ENCODE data around the gene LRPAP1.
"Not testable (repeated sequence)": the region's sequence is repeated elsewhere in the genome, so short reads cannot be mapped to it uniquely, and the experiment has no call there.

LRPAP1 gene

DNA sequence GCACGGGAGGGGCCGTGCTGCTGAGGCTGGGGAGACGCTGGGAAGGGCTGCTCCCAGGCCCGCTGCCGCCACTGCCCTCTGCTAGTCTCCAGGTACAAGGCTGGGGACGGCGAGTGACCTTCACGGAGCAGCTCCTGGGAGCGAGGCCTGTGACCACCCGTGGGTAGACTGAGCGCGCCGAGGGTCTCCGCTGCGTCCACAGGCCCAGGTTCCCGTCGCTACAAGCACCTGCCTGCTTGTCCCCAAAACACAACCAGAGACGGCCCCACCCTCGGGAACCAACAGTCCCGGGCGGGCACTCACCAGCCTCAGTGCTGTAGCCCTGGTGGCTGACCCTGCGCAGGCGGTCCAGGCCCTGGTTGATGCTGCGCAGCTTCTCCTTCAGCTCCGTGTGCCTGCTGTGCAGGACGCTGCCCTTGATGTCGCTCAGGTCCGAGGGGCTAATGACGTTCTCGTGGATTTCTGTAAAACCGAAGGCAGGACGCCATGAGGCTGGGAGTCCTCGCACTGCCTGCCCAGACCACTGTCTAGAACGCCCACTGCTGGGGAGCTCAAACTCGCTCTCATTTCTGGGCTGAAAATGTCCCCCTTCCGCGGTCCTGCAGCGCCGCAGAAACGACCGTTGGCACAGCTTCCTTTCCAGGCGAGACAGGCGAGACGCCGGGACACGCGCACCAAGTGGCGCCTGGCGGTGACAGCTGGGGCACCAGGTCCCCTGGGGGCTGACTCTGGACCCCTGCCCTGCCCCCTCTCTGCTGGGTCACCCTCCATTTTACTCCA is 14.3 kb downstream of the LRPAP1 start:
- DNase-seq, result no peak

DNA sequence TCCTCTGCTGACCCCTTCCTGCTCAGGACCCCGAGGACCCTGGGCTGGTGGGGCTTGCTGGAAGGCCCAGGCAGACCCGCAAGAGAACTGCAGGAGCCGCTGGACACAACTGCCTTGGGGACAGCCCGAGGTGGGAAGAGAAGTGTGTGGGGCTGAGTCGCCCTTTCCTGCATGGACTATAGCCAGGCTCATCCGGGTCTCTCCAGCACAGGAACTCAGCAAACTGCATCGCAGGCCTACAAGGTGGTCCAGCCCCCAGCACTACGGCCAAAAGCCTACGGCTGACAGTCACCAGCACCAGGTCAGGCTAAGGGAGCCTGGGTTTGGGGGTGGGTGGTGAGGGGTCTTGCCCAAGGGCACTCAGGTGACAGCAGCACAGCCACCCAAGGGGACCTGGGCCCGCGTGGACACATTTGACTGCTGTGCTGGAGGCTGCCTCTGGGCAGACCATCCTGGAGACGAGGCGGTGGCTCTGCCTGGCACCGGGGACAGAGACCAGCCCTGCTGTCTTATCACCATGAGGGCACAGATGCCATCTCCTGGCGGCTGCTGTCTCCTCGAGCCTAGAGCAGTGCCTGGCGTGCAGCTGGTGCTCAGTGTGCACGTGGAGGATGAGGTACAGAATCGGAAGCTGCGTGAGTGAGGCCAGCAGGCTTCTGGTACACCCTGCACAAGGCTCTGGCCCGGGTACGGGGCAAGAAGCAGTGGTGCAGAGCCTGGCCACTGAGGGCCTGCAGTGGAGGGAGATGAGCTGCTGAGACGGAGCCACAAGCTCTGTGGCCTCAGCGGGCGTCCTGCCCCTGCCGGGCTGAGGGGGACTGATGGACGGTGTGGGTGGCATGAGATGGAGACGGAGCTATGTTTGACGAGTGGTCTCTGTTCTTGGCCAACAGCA is 15.1 kb downstream of the LRPAP1 start:
- no peak for DNase-seq

DNA sequence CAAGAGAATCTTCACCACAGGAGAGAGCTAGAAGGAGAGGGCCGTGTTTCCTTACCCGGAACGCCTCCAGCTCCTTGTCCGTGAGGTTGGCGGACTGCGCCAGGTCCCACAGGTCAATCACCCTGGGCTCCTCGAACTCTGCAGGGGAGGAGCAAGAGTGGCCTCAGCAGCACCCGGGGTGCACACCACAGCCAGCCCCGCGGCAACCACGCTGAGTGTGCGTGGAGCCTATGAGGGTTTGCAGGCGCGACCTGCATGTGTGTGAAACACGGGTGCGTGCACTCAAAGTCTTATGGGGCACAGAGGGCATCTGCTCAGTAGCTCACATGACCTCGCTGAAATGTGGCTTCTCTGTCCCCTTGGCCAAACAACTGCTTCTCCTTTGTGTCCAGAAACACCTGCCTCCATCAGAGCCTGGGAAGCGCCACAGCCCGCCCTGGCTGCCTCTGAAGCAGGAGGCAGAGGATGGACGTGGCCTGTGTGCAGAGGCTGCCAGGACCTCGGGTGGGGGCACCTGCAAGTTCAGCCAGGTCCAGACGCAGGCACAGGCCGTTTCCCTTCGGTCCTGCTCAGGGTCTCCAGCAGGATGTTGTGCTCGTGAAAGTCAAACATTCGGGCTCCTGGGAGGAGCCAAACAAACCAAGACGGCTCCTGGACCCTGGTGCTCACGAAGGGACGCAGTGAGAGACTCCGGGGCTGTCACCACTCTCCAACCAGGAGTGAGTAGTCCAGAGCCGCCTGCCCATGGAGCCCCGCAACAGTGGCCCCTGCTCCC is 16.0 kb downstream of the LRPAP1 start:
- no peak for DNase-seq

DNA sequence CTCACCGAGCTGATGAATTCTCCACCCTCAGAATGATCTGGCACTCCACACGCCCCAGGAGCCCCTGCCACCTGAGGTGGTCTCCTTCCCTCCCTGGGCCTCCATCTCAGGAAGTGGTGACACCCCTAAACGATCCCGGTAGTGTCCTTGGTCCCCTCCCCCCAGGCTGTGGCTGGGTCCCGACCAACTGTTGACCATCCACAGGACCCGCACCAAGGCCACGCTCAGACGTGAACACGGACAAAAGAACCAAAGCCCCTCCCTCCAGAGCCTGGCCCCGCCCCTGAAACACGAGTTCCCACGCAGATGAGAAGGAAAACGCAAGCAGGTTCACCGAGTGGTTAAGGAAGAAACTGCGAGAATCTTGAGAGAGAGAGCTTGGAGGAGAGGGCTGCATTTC is 16.6 kb downstream of the LRPAP1 start:
- DNase-seq, result no peak

DNA sequence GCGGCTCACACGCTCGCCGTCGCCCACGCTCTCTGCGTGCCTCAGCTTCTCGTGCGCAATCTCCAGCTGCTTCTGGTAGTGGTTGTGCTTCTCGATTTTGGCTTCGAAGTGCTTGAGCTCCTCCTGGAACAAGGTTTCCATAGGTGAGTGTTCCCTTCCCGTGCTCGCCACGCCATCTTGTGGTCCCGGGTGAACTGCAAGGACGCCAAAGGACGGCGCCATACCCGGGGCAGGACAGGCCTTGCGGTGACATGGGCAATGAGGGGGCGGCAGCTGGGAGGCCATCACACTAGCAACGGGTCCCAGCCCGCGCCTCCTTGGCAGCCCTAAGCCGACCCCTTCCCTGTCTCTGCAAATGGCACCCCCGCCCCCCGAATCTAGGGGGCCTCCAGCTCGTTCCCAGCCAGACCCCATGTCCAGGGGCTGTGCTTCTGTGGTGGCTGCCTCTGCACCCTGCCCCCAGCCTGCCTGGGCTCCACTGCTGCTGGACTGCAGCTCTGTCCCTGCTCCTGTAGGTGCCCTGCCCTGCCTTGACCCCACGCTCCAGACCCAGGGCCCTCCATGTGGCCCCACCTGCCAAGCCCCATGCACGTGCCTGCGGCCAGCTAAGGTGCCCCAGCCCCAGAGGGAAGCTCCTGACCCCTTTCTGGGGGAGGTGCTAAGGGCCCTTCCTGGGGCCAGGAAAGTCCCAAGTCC is 17.3 kb downstream of the LRPAP1 start:
- no peak for DNase-seq

DNA sequence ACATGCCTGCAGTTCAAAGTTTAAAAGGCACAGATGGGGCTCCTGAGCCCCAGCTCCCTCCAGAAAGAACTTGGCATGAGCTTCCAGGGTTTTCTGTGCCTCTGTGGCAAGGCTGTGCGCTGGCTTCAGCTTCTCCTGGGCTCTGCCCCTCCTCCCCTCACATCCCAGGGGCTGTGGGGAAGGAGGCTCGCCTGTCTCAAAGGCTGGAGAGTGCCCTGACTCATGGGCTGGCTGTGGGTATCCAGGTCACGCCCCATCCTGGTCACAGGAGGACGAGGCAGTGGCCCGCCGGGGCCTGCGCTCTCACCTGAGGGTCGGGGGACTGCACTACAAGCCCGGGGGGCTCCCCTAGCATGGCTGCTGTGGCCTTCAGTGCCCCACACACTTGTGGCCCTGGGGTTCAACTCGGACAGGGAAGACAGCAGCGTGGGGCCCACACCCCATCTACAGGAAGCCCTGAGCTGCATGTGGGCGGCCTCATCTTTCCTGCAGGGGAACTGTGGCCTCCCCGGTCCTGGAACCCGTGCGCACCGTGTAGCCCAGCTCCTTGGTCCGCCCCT is 17.9 kb downstream of the LRPAP1 start:
- no peak for DNase-seq

DNA sequence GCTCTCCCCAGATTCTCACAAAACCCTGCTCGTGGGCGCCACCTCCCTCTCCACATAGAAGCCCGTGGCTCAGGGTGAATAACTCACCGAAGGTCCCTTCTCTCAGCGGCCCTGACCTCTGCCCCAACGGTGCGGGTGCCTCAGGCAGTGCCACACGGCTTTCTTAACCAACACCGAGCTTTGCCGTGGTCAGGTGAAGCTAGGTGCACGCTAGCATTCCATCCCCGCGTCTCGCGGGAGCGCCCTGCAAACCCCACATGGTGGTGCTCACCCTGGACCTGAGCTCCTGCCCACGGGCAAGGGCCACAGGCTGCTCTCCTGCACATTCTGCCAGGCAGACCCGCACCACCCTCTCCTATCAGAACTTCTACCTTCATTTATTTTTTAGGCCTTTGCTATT is 18.4 kb downstream of the LRPAP1 start:
- DNase-seq, result no peak

DNA sequence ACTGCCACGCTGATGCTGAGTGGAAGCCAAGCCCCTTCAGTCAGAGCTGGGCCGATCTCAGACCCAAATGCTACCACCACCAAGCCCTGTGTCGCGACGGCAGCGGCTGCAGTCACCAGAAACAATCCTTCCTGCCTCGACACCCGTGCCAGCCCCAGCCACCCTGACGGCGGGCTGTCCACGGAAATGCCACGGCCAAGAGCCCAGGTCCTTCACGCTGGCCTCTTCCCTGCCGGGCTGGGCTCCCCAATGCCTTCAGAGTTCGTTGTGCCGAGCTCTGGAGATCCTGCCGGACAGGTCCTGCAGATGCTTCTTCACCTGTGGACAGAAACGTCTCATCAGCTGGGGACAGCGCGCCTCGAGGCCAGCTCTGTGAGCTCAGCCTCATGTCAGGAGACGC is 19.5 kb downstream of the LRPAP1 start:
- no peak for DNase-seq

DNA sequence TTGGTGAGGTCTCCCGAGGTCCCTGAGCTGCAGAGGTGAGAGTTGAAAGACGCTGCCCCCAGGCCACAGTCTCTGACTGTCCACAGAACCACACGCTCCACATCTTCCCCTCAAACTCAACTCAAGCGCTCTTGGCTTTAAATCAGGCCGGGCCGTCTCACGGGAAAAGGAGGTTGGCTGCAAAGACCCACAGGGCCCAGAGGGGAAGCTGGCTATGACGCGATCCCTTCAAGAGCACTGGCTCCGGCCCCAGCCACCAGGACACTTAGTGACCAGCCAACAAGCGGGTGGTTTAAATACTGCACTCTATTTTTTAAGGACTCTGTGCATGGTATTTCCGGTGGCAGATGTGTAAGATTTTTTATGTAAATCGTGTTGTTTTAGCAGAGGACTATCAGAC is 19.9 kb downstream of the LRPAP1 start:
- DNase-seq, result no peak

DNA sequence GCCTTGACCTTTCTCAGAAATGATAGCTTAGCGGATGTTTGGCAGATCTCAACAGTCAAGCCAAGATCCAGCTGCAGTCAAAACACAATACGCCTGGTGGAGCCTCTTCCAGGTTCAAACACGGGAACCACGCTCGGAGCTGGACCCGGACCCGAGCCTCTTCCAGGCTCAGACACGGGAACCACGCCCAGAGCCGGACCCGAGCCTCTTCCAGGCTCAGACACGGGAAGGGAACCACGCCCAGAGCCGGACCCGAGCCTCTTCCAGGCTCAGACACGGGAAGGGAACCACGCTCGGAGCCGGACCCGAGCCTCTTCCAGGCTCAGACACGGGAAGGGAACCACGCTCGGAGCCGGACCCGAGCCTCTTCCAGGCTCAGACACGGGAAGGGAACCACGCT is 20.6 kb downstream of the LRPAP1 start:
- not testable (repeated sequence) for DNase-seq

DNA sequence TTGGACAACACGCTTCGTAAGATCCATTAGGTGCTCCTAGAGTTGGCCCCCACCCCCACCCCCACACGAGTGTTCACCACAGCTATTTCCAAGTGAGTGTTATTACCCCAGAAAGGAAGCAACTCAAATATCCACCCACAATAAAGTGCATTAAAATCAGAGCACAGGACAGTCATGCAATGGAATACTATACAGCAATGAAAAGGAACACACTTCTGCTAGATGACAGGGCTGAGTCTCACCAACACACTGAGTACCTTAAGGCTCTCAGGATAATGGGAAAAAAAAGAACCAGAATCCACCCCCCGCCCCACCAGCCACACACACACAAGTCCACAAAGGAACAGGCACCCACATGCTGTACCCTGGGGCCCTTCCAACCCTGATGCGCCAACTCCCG is 21.0 kb downstream of the LRPAP1 start:
- DNase-seq, result no peak

DNA sequence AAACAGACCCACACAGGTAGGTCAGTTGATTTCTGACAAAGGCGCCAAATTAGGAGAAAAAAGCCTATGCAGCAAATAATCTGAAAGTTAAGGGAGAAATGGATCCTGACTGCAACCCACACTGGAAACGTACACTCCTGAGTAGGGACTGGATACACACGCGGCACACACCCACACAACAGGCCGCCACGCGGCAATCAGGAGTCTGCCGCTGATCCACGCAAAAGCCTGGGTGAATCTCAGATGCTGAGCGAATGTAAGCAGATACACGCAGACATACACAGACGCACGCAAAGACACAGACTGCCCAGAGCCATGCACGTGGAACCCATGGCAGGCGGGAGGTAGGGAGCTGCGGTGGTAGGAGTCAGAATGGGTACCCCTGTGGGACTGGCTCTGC is 21.7 kb downstream of the LRPAP1 start:
- DNase-seq, result no peak

DNA sequence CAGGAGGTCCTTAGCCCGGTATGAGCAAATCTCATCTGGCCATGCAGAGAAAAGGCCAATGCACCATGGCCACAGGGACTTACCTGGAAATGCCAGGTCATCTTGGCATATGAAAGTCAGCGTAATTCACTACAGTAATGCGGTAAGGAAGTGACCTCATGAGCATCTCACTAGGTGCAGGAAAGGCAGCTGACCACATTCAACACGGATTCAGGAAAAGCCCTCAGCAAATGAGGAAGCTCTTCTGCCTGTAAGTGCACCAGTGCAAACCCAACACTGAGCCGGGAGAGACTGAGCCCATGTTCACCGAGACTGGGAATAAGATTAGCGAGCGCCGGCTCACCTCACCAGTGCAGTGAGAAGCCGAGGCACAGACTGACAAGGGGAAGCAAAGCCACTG is 23.7 kb downstream of the LRPAP1 start:
- no peak for DNase-seq

DNA sequence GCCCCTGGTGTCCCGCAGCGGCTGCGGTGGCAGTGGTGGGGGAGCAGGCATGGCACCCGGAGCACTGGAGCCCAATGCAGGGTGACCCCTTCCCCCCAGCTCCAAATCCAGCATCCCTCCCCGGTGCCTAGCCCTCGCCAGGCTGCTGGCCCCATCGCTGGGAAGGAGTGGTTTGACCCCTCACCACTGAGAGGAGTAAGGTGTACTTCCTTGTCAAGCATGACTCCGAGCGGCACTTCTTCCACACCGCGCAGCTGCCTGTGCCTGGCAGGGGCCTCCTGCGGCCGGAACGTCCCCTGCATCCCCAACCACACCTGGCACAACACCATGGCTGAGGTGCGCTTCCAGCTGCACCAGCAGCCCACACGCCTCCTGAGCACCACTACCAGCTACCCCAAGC is 27.0 kb downstream of the LRPAP1 start:
- no peak for DNase-seq

DNA sequence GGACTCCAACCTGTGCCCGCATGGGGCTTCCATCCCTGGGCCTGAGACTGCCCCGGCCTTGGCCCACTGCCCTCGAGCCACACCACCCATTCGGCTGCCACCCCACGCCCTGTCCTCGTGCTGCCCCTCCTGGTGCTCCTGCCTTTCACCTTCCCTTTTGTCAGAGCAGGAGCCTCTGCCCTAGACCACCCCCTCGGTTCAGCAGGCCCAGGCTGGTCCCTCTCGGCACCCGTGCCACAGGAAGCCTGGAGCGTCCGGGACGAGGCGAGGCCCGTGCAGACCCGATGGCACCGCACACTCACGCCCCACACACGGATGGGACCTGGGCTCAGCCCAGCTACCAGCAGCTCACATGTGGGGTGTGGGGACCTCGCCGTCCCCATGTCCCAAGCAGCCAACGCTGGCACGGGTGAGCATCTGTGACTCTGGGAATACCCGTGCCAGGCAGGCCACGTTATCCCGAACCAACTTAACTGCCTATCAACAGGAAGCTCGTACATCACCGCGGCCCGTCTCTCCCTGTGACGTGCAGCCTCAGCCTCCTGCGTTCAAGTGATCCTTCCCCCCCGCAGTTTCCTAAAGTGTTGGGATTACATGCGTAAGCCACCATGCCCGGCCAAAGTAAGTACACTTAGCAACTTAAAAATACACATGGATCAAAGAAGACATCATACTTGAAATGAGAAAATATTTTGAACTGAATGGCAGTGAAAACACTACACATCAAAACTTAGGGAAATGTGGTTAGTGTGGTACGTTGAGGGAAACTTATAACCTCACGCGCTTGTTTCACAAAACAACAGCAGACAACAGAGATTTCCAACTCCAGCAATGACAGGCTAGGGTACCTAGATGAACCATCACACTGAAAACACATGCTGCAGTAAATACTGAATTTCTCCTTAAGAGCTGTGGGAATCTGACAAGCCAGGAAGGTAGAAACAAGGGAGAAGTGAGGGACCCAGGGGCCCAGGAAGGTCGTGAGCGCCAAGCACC is 29.0 kb downstream of the LRPAP1 start:
- no peak for DNase-seq

DNA sequence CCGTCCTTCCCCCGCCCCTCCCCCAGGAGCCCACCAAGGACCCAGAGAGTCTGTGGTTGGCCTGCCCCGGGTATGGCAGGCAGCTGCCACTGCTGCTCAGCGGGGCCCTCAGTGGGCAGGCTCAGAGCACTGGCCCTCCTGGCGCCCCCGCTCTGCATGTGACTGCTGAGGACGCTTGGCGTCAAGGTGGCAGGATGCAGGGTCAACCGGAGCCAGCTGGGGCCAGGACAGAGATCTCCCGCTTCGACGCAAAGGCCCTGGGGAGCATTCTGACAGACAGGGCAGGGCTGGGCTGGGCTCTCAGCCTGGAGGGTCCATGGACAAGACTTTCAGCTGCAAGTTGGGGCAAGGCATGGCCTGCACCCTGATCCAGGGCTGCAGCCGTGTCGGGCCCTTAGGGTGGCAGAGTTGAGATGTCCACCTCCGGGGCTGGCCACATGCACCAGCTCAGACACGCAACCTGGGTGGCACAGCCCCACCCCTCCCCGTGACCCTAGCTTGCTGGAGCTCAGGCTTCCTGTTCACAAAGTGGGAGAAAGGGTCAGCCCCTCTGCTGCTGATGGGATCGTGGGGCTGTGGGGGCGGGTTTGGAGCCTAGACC is 30.3 kb downstream of the LRPAP1 start:
- DNase-seq, result no peak

DNA sequence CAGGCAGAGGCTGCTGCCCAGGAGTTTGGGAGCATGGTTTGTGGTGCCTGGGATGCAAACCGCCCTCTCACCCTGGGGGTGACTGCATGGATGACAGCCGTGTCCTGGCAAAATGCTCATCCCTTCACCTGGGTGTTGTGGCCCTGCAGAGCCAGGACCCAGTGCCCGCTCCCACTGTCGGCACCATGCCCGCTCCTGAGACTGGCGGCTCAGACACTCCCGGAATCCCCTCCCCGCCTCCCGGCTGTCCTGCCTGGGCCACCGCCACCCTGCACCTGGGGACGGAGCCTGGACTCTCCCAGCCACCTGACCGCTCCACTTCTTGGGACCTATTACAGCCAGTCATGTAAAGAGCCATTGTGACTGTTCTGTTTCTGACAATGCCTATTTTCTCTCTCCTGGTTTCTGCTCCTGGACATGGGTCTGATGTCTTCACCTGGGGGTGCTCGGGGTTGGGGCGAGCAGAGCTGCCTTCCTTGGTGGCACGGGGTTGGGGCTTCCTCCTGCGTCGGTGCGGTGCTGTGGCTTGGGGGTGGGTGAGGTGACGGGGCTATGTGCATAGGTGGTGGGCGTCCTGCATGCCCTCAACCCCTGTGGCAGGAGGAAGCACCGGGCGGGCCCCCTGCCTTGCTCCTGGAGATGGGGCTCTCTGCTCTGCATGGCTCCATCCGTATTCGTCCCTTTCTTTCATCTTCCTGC is 30.9 kb downstream of the LRPAP1 start:
- DNase-seq, result no peak

DNA sequence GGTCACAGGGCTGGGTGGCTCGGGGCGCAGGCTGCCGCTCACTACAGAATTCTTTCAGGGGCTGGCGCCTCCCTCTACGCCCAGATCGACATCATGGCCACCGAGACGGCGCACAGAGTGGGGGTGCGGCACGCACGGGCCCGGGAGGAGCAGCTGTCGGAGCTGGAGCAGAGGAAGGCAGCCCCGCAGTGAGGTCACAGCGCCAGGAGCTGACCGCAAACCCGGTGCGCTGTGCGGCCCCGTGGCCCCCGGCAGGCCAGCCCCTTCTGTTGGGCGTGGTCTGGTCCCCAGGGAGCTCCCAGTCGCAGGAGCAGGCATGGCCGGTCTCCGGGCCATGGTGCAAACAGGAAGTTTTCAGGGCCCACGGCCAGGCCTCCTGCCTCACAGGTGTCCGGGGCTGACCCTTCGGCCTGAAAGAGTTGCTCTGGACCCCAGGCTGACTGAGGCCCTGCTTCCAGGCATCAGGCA is 31.6 kb downstream of the LRPAP1 start:
- no peak for DNase-seq

DNA sequence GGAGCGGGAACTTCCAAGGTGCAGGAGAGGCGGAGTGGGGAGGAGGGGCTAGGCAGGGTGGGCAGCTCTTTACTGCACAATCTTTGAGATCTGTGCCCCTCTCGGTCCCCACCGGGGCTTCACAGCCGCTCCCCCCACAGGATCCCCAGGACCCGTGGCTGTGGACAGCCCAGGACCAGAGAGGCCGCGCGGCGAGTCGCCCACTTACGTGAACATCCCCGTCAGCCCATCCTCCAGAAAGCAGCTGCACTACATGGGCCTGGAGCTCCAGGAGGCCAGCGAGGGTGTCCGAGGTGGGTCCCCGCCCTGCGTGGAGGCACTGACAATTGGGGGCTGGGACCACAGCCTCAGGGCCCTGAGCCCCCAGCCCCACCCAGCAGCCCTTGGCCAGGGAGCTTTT is 32.1 kb downstream of the LRPAP1 start:
- no peak for DNase-seq

DNA sequence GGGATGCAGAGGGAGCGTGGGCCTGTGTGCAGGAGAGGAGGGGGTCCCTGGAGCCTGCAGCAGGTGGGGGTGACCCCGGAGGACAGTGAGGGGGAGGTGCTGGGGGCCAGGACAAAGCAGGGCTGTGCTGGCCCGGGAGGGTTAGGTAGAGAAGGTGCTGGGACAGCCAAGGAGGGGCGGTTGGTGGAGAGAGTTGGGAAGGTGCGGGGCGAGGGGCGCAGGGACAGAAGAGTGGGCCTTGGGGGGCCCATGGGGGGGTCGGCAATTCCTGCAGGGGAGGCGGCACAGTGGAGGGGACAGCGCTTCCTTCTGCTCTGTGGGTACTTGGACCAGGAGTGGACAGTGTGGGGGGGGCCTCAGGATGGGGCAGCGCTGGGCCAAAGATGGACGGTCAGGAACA is 32.5 kb downstream of the LRPAP1 start:
- no peak for DNase-seq

All from activated CD8-positive, alpha-beta memory T cell treated with anti-CD3 and anti-CD28 coated beads, Interleukin-2, amount 50 U/mL, for 48 hours (primary cell).